ENCODE data around the gene DES. TPM values are rescaled to one million over a fixed set of nuclear protein-coding genes. Genes with fewer than 3 reads are reported as not detected.
"Not testable (repeated sequence)": the region's sequence is repeated elsewhere in the genome, so short reads cannot be mapped to it uniquely, and the experiment has no call there.

DES gene
- total and polyA plus RNA-seq, 4 donors: 22.5 to 314 (median 213) TPM

GRCh38 chr2:219403861-219404260 lies 14.3 kb upstream of the DES start:
- Histone ChIP-seq H3K27me3 (ENCODE audit: control insufficient read depth in 1 of 2, insufficient read depth in 2 of 2, low read length in 1 of 2) (no peaks in the 10 kb centered on the region), H3K27ac (ENCODE audit: low read depth in 1 of 2, low read length in 2 of 2) (peak overlapping the region in 1 of 2 donors; percentile 81), H3K36me3 (ENCODE audit: control insufficient read depth in 1 of 2, insufficient read depth in 2 of 2, low read length in 1 of 2) (no peaks in the 10 kb centered on the region), H3K9me3 (ENCODE audit: control insufficient read depth, low read length) (no peaks in the 10 kb centered on the region), H3K4me3 (ENCODE audit: low read length in 2 of 2) (no peak overlapping the region), H3K4me1 (ENCODE audit: control insufficient read depth in 1 of 2, insufficient read depth in 2 of 2, low read length in 2 of 2) (peaks cover 0 to 2% of the 10 kb centered on the region in 2 donors)
- no peak for ATAC-seq (ENCODE audit: low FRiP score)
- WGBS, 2 donors: 86 to 93% methylated on average over 9 of the region's 9 CpGs
- intact Hi-C loops (cut with DNase I): loop anchor here (1.0 to 10.0 kb wide), 4 partner anchors 51 to 281 kb away; no protein-coding TSS in a partner anchor
- DNase-seq: peak in 1 of 2 donors; percentile 62

- intact Hi-C loops (cut with DNase I): loop anchor here (10.0 kb wide), 2 partner anchors 50 to 280 kb away; no protein-coding TSS in a partner anchor
- DNase-seq (peak; percentile 73 to 80), ATAC-seq (ENCODE audit: low FRiP score) (peak; percentile 45)
- Histone ChIP-seq H3K4me1 (ENCODE audit: control insufficient read depth in 1 of 2, insufficient read depth in 2 of 2, low read length in 2 of 2) (peaks cover 0 to 2% of the 10 kb centered on the region in 2 donors), H3K9me3 (ENCODE audit: control insufficient read depth, low read length) (no peaks in the 10 kb centered on the region), H3K4me3 (ENCODE audit: low read length in 2 of 2) (no peak overlapping the region), H3K27me3 (ENCODE audit: control insufficient read depth in 1 of 2, insufficient read depth in 2 of 2, low read length in 1 of 2) (no peaks in the 10 kb centered on the region), H3K36me3 (ENCODE audit: control insufficient read depth in 1 of 2, insufficient read depth in 2 of 2, low read length in 1 of 2) (no peaks in the 10 kb centered on the region), H3K27ac (ENCODE audit: low read depth in 1 of 2, low read length in 2 of 2) (peak overlapping the region; percentile 67 to 81)
- WGBS, 2 donors: 41 to 51% methylated on average over 10 of the region's 10 CpGs
Measured at GRCh38 chr2:219404291-219404910, 13.8 kb upstream of the DES start.

GRCh38 chr2:219404954-219405353 lies 13.2 kb upstream of the DES start:
- 45 to 48% methylated on average over 5 to 7 of the region's 7 CpGs for WGBS, 2 donors
- H3K27ac ChIP-seq (ENCODE audit: low read depth in 1 of 2, low read length in 2 of 2): peak overlapping the region; percentile 67 to 81
- intact Hi-C loops (cut with DNase I): loop anchor here (5.0 to 10.0 kb wide), 4 partner anchors 37 to 280 kb away; no protein-coding TSS in a partner anchor
- H3K9me3 ChIP-seq (ENCODE audit: control insufficient read depth, low read length): no peaks in the 10 kb centered on the region
- peak in 1 of 2 donors; percentile 83 for DNase-seq
- H3K4me3 ChIP-seq (ENCODE audit: low read length in 2 of 2): no peak overlapping the region
- peaks cover 0 to 2% of the 10 kb centered on the region in 2 donors for H3K4me1 ChIP-seq (ENCODE audit: control insufficient read depth in 1 of 2, insufficient read depth in 2 of 2, low read length in 2 of 2)
- no peaks in the 10 kb centered on the region for H3K36me3 ChIP-seq (ENCODE audit: control insufficient read depth in 1 of 2, insufficient read depth in 2 of 2, low read length in 1 of 2)
- no peaks in the 10 kb centered on the region for H3K27me3 ChIP-seq (ENCODE audit: control insufficient read depth in 1 of 2, insufficient read depth in 2 of 2, low read length in 1 of 2)
- ATAC-seq (ENCODE audit: low FRiP score): peak; percentile 28

- intact Hi-C loops (cut with DNase I): loop anchor here (5.0 to 10.0 kb wide), 4 partner anchors 37 to 279 kb away; no protein-coding TSS in a partner anchor
- Histone ChIP-seq H3K27ac (ENCODE audit: low read depth in 1 of 2, low read length in 2 of 2) (peak overlapping the region; percentile 67 to 81), H3K36me3 (ENCODE audit: control insufficient read depth in 1 of 2, insufficient read depth in 2 of 2, low read length in 1 of 2) (no peaks in the 10 kb centered on the region), H3K4me3 (ENCODE audit: low read length in 2 of 2) (no peak overlapping the region), H3K4me1 (ENCODE audit: control insufficient read depth in 1 of 2, insufficient read depth in 2 of 2, low read length in 2 of 2) (peaks cover 0 to 2% of the 10 kb centered on the region in 2 donors), H3K27me3 (ENCODE audit: control insufficient read depth in 1 of 2, insufficient read depth in 2 of 2, low read length in 1 of 2) (no peaks in the 10 kb centered on the region), H3K9me3 (ENCODE audit: control insufficient read depth, low read length) (no peaks in the 10 kb centered on the region)
- WGBS, 2 donors: 67 to 78% methylated on average over 9 of the region's 9 CpGs
- no peak for DNase-seq
- ATAC-seq (ENCODE audit: low FRiP score): no peak
Measured at GRCh38 chr2:219405451-219405850, 12.7 kb upstream of the DES start.

- Histone ChIP-seq H3K36me3 (ENCODE audit: control insufficient read depth in 1 of 2, insufficient read depth in 2 of 2, low read length in 1 of 2) (no peaks in the 10 kb centered on the region), H3K4me1 (ENCODE audit: control insufficient read depth in 1 of 2, insufficient read depth in 2 of 2, low read length in 2 of 2) (peaks cover 0 to 2% of the 10 kb centered on the region in 2 donors), H3K4me3 (ENCODE audit: low read length in 2 of 2) (no peak overlapping the region), H3K27me3 (ENCODE audit: control insufficient read depth in 1 of 2, insufficient read depth in 2 of 2, low read length in 1 of 2) (no peaks in the 10 kb centered on the region), H3K27ac (ENCODE audit: low read depth in 1 of 2, low read length in 2 of 2) (peak overlapping the region; percentile 23 to 81), H3K9me3 (ENCODE audit: control insufficient read depth, low read length) (no peaks in the 10 kb centered on the region)
- intact Hi-C loops (cut with DNase I): loop anchor here (5.0 to 10.0 kb wide), 4 partner anchors 36 to 279 kb away; no protein-coding TSS in a partner anchor
- DNase-seq: no peak
- no peak for ATAC-seq (ENCODE audit: low FRiP score)
- WGBS, 2 donors: 77 to 82% methylated on average over 7 of the region's 7 CpGs
Measured at GRCh38 chr2:219405958-219406860, 12.0 kb upstream of the DES start.

- DNase-seq (peak; percentile 91 to 93), ATAC-seq (ENCODE audit: low FRiP score) (peak; percentile 78)
- Histone ChIP-seq H3K4me3 (ENCODE audit: low read length in 2 of 2) (no peak overlapping the region), H3K4me1 (ENCODE audit: control insufficient read depth in 1 of 2, insufficient read depth in 2 of 2, low read length in 2 of 2) (peaks cover 0 to 2% of the 10 kb centered on the region in 2 donors), H3K36me3 (ENCODE audit: control insufficient read depth in 1 of 2, insufficient read depth in 2 of 2, low read length in 1 of 2) (no peaks in the 10 kb centered on the region), H3K27me3 (ENCODE audit: control insufficient read depth in 1 of 2, insufficient read depth in 2 of 2, low read length in 1 of 2) (no peaks in the 10 kb centered on the region), H3K9me3 (ENCODE audit: control insufficient read depth, low read length) (no peaks in the 10 kb centered on the region), H3K27ac (ENCODE audit: low read depth in 1 of 2, low read length in 2 of 2) (peak overlapping the region; percentile 23 to 81)
- intact Hi-C loops (cut with DNase I): loop anchor here (5.0 to 10.0 kb wide), 4 partner anchors 35 to 278 kb away; no protein-coding TSS in a partner anchor
- 42 to 48% methylated on average over 3 of the region's 3 CpGs for WGBS, 2 donors
Measured at GRCh38 chr2:219406861-219407230, 11.3 kb upstream of the DES start.

- 74 to 76% methylated on average over 5 of the region's 5 CpGs for WGBS, 2 donors
- H3K36me3 ChIP-seq (ENCODE audit: control insufficient read depth in 1 of 2, insufficient read depth in 2 of 2, low read length in 1 of 2); H3K27me3 ChIP-seq (ENCODE audit: control insufficient read depth in 1 of 2, insufficient read depth in 2 of 2, low read length in 1 of 2); H3K9me3 ChIP-seq (ENCODE audit: control insufficient read depth, low read length); ATAC-seq (ENCODE audit: low FRiP score); H3K4me3 ChIP-seq (ENCODE audit: low read length in 2 of 2); H3K4me1 ChIP-seq (ENCODE audit: control insufficient read depth in 1 of 2, insufficient read depth in 2 of 2, low read length in 2 of 2); DNase-seq: not testable (repeated sequence)
- peak overlapping the region in 1 of 2 donors; percentile 45 for H3K27ac ChIP-seq (ENCODE audit: low read depth in 1 of 2, low read length in 2 of 2)
- intact Hi-C loops (cut with DNase I): loop anchor here (5.0 to 10.0 kb wide), 4 partner anchors 35 to 277 kb away; no protein-coding TSS in a partner anchor
Measured at GRCh38 chr2:219407343-219407742, 10.8 kb upstream of the DES start.

- no peak for ATAC-seq (ENCODE audit: low FRiP score)
- Histone ChIP-seq H3K9me3 (ENCODE audit: control insufficient read depth, low read length) (no peaks in the 10 kb centered on the region), H3K36me3 (ENCODE audit: control insufficient read depth in 1 of 2, insufficient read depth in 2 of 2, low read length in 1 of 2) (no peaks in the 10 kb centered on the region), H3K4me1 (ENCODE audit: control insufficient read depth in 1 of 2, insufficient read depth in 2 of 2, low read length in 2 of 2) (peaks cover 0 to 2% of the 10 kb centered on the region in 2 donors), H3K27ac (ENCODE audit: low read depth in 1 of 2, low read length in 2 of 2) (no peak overlapping the region), H3K27me3 (ENCODE audit: control insufficient read depth in 1 of 2, insufficient read depth in 2 of 2, low read length in 1 of 2) (no peaks in the 10 kb centered on the region), H3K4me3 (ENCODE audit: low read length in 2 of 2) (no peak overlapping the region)
- intact Hi-C loops (cut with DNase I): loop anchor here (5.0 to 10.0 kb wide), 4 partner anchors 34 to 277 kb away; no protein-coding TSS in a partner anchor
- DNase-seq: no peak
- 88 to 96% methylated on average over 5 of the region's 5 CpGs for WGBS, 2 donors
Measured at GRCh38 chr2:219408204-219408603, 10.0 kb upstream of the DES start.
